GM21529 (cell line): ENCODE results near the gene NINJ2.
"Not testable (repeated sequence)": the region's sequence is repeated elsewhere in the genome, so short reads cannot be mapped to it uniquely, and the experiment has no call there.

ENCODE experiments used
- ATAC-seq: cut with Tn5 transposase; IDR thresholded peaks from one replicate; pipeline ENCODE4 v1.9.1; 2021; ENCODE audit not compliant: unreplicated experiment

The NINJ2 gene

GRCh38 chr12:642633-643474, 20.4 kb downstream of the NINJ2 start:
- ATAC-seq, result peak; percentile 53

- not testable (repeated sequence) for ATAC-seq
These were observed 21.9 kb downstream of the NINJ2 start for GRCh38 chr12:641321-641720.

- ATAC-seq, result no peak
These were observed 22.5 kb downstream of the NINJ2 start for GRCh38 chr12:640773-641172.

- no peak for ATAC-seq
These were observed 23.3 kb downstream of the NINJ2 start for GRCh38 chr12:639988-640387.

- no peak for ATAC-seq
These were observed 23.7 kb downstream of the NINJ2 start for GRCh38 chr12:639566-639965.

- no peak for ATAC-seq
These were observed 24.2 kb downstream of the NINJ2 start for GRCh38 chr12:638953-639557.

- no peak for ATAC-seq
These were observed 26.6 kb downstream of the NINJ2 start for GRCh38 chr12:636632-637031.

- no peak for ATAC-seq
These were observed 29.5 kb downstream of the NINJ2 start for GRCh38 chr12:633731-634130.

GRCh38 chr12:632102-632696, 31.0 kb downstream of the NINJ2 start:
- ATAC-seq, result no peak

- ATAC-seq, result peak; percentile 94
These were observed 32.3 kb downstream of the NINJ2 start for GRCh38 chr12:630656-631632.

- not testable (repeated sequence) for ATAC-seq
These were observed 34.5 kb downstream of the NINJ2 start for GRCh38 chr12:628742-629078.

- no peak for ATAC-seq
These were observed 35.1 kb downstream of the NINJ2 start for GRCh38 chr12:627863-628741.

- ATAC-seq, result no peak
These were observed 36.0 kb downstream of the NINJ2 start for GRCh38 chr12:627285-627684.

GRCh38 chr12:625998-626397, 37.2 kb downstream of the NINJ2 start:
- no peak for ATAC-seq

- no peak for ATAC-seq
These were observed 39.3 kb downstream of the NINJ2 start for GRCh38 chr12:623865-624372.

GRCh38 chr12:623172-623864, 39.9 kb downstream of the NINJ2 start:
- no peak for ATAC-seq

- ATAC-seq, result no peak
These were observed 40.8 kb downstream of the NINJ2 start for GRCh38 chr12:622416-622815.

GRCh38 chr12:619346-619745, 43.9 kb downstream of the NINJ2 start:
- ATAC-seq, result no peak

GRCh38 chr12:618605-619004, 44.6 kb downstream of the NINJ2 start:
- no peak for ATAC-seq
